Stimulated activated CD4-positive, alpha-beta T cell treated with anti-CD3 and anti-CD28 coated beads, Interleukin-4, amount 100 ng/mL, for 24 hours (primary cell): ENCODE measurements around the gene DDX31.

ENCODE experiments used
- DNase-seq: peaks from one replicate; pipeline ENCODE4 v3.0.0-alpha.2; 2020

DDX31 gene

DNA sequence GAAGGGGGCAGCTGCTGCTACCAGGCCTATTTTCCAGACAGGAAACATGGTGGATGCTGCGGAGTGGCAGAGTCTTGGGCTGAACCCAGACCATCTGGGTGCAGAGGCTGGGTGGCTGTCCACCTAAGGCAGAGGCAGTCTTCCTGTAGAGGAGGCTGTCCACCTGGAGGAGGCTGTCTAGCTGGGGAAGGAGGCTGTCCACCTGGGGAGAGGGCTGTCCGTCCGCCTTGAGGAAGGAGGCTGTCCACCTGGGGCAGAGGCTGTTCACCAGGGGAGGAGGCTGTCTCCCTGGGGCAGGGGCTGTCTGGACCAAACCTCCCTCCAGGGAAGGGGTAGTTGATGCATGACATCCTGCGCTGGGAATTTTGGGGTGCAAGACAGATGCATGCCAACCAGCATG lies 126.5 kb downstream of the DDX31 start:
- DNase-seq: no peak
